22Rv1 (cell line): ENCODE data around the gene SLF2.
A peak's percentile ranks its signal among the peaks of the same experiment; 100 is the strongest.

Source experiments
- H3K27ac ChIP-seq: fragments of 450-650 bp; 2 replicates; pipeline ENCODE4 v1.5.1; 2017
- ZFX ChIP-seq: fragments of 450-650 bp; IDR thresholded peaks from 2 replicates; pipeline ENCODE4 v1.6.1; 2017; ENCODE audit warnings: antibody characterized with exemption, borderline replicate concordance
- TF ChIP-seq, protein P1 (sequence below): fragments of 450-650 bp; IDR thresholded peaks from 2 replicates; pipeline ENCODE4 v1.5.1; 2017; ENCODE audit warnings: mild to moderate bottlenecking

Gene SLF2

GRCh38 chr10:101006593-101007098 lies 93.9 kb downstream of the SLF2 start:
- no peak for TF ChIP-seq ZFX
- TF ChIP-seq, protein P1, sequence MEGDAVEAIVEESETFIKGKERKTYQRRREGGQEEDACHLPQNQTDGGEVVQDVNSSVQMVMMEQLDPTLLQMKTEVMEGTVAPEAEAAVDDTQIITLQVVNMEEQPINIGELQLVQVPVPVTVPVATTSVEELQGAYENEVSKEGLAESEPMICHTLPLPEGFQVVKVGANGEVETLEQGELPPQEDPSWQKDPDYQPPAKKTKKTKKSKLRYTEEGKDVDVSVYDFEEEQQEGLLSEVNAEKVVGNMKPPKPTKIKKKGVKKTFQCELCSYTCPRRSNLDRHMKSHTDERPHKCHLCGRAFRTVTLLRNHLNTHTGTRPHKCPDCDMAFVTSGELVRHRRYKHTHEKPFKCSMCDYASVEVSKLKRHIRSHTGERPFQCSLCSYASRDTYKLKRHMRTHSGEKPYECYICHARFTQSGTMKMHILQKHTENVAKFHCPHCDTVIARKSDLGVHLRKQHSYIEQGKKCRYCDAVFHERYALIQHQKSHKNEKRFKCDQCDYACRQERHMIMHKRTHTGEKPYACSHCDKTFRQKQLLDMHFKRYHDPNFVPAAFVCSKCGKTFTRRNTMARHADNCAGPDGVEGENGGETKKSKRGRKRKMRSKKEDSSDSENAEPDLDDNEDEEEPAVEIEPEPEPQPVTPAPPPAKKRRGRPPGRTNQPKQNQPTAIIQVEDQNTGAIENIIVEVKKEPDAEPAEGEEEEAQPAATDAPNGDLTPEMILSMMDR, result no peak
- H3K27ac ChIP-seq, result no peak overlapping the region

GRCh38 chr10:101007099-101007711 lies 94.4 kb downstream of the SLF2 start:
- no peak overlapping the region for H3K27ac ChIP-seq
- TF ChIP-seq, protein P1, result no peak
- no peak for TF ChIP-seq ZFX

GRCh38 chr10:101007915-101008822 lies 95.4 kb downstream of the SLF2 start:
- TF ChIP-seq, protein P1, result no peak
- TF ChIP-seq ZFX, result no peak
- H3K27ac ChIP-seq, result no peak overlapping the region

DNA sequence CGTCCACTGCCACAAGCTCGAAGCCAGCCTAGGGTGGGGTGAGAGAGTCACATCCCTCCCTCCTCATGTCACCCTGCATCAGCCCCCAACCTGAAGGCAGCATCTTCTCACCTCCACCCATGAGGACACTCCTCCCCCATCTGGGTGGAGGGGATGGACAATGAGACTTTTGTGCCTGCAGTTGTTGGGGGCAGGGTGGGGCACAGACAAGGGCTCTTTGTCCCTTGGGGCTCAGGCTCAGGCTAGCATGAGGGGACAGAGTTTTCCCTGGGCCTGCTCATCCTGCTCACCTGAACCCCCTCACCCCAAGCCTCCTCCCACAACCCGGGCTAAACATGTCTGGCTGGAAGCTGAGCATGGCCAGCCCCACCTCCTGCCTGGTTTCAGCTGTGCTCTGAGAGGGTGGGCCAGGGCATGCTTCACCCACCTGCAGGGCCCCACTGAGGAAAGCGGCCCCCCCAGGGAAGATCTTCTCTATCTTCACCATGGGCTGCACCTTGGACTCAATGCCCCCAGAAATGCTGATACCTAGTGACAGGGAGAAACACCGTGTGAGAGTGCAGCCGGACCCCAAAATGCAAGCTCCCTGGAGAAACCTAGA lies 96.2 kb downstream of the SLF2 start:
- H3K27ac ChIP-seq, result no peak overlapping the region
- TF ChIP-seq, protein P1, result no peak
- TF ChIP-seq ZFX, result no peak

- TF ChIP-seq, protein P1, result no peak
- no peak for TF ChIP-seq ZFX
- no peak overlapping the region for H3K27ac ChIP-seq
These were observed 97.6 kb downstream of the SLF2 start for GRCh38 chr10:101010329-101010728.

GRCh38 chr10:101011517-101012423 lies 99.0 kb downstream of the SLF2 start:
- H3K27ac ChIP-seq, result no peak overlapping the region
- TF ChIP-seq, protein P1, result peak; percentile 12; the same call in 1 of the 2 replicates
- no peak for TF ChIP-seq ZFX
